HG03095 (cell line): ENCODE data around the gene SLC2A6.

Experiments
- ATAC-seq: cut with Tn5 transposase; IDR thresholded peaks from one replicate; pipeline ENCODE4 v1.9.1; 2021; ENCODE audit warnings: moderate library complexity; ENCODE audit not compliant: unreplicated experiment

Gene SLC2A6

DNA sequence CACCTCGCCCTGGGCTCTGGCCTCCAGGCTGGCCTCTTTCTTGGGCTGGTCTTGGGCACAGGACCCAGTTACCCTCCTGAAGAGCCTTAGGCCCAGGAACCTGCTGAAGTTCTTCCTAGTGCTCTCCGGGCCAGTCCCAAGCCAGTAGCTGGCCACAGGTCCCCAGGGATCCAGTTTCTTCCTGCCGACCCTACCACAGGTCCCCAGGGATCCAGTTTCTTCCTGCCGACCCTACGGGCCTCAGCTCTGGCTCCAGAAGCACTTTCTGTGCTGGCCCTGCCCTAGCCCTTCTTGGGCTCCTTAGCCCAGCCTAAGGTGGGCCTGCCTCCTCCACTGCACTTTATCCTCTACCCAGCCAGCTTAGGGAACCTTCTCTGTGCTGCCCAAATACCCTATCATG lies 37.3 kb downstream of the SLC2A6 start:
- no peak for ATAC-seq

GRCh38 chr9:133440874-133441273 lies 38.0 kb downstream of the SLC2A6 start:
- ATAC-seq: no peak

- ATAC-seq: no peak
Measured at GRCh38 chr9:133439337-133439736, 39.6 kb downstream of the SLC2A6 start.

- ATAC-seq: no peak
Measured at GRCh38 chr9:133437753-133438531, 41.0 kb downstream of the SLC2A6 start.

GRCh38 chr9:133436681-133437080 lies 42.2 kb downstream of the SLC2A6 start:
- no peak for ATAC-seq

DNA sequence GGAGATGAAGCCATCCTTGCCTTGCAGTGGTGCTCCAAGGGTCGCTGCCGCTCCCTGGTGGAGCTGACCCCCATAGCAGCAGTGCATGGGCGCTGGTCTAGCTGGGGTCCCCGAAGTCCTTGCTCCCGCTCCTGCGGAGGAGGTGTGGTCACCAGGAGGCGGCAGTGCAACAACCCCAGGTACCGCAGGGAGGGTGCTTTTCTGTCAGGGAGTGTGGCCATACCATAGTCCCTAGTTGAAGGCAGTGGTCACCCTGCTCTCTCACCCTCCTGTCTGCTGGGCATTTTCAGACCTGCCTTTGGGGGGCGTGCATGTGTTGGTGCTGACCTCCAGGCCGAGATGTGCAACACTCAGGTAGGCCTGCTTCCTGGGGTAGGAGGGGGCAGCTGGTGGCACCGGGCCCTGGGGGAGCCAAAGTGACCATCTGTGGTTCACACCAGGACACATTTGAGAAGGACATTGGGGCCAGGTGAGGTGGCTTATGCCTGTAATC lies 45.5 kb downstream of the SLC2A6 start:
- ATAC-seq: no peak

- ATAC-seq: no peak
Measured at GRCh38 chr9:133430244-133430643, 48.7 kb downstream of the SLC2A6 start.

GRCh38 chr9:133429641-133430161 lies 49.2 kb downstream of the SLC2A6 start:
- no peak for ATAC-seq

DNA sequence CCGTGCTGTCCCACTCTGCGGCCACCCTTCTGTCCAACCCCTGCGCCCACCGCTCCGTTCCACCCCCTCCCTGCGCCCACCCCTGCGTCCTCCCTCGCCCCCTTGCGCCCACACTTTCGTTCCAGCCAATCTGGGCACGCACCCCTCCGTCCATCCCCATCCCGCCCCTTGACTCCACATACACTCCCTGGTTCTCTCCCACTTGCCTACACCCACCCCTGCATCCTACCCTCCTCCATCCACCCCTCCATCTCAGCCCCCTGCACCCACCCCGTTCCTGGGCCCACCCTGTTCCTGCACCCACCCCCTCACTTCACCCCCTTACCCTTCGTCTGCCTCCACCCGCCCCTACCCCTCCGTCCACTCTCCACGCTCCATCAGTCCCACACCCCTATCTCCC lies 49.7 kb downstream of the SLC2A6 start:
- no peak for ATAC-seq

DNA sequence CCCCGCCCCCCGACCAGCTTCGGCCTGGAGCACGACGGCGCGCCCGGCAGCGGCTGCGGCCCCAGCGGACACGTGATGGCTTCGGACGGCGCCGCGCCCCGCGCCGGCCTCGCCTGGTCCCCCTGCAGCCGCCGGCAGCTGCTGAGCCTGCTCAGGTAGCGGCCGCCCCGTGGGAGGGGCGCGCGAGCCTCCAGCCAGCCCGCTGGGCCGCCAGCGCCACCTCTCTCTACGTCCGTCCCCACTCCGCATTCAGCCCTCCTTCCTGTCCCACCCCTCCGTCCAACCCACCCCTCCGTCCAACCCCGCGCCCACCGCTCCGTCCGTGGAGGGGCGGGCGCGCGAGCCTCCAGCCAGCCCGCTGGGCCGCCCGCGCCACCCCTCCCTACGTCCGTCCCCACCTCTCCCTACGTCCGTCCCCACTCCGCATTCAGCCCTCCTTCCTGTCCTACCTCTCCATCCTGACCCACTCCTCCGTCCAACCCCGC lies 50.2 kb downstream of the SLC2A6 start:
- no peak for ATAC-seq

DNA sequence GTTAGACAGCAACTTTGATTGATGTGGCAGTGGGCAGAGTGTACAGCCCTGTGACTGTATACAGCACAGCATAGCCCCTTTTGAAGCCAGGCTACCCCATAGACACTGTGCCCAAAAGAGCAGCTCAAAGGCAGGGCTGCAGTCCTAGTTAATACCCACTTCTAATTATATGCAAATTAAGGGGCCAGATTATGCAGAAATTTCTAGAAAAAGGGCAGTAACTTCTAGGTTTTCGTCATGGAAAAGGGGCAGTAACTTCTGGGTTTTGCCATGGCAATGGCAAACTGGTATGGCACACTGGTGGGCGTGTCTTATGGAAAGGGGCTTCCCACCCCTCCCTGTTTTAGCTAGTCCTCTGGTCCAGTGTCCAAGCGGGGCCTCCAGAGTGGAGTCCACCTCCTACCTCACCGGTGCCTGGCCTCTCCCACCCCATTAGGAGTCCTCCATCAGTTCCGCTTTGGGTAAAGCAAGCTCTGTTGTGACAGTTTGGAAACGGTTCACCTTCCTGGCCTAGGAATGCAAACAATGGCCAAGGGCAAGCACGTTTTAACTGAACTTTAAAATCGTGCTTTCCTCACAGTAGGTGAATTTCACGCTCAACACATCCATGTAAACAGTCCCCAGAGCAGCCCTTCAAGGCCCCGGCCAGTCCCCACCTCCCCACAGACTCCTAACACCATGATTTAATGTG lies 51.1 kb downstream of the SLC2A6 start:
- no peak for ATAC-seq

- ATAC-seq: no peak
Measured at GRCh38 chr9:133426011-133426410, 52.9 kb downstream of the SLC2A6 start.

DNA sequence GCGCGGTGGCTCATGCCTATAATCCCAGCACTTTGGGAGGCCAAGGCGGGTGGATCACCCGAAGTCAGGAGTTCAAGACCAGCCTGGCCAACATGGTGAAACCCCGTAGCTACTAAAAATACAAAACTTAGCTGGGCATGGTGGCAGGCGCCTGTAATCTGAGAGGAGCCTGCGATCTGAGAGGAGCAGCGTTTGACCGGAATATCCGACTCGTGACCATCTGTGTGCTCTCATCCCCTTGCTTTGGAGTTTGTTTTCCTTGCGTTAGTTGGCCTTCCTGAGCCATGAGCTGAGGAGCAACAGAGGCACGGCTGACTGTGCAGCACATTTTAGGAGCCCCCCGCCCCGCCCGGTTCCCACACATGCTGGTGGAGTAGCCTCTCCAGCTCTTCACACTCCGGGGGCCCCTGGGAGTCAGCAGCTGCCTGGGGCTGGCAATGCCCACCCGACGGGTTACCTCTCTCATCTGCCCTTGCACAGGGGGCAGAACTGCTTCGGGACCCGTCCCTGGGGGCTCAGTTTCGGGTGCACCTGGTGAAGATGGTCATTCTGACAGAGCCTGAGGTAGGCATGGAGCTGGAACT lies 53.8 kb downstream of the SLC2A6 start:
- ATAC-seq: no peak

DNA sequence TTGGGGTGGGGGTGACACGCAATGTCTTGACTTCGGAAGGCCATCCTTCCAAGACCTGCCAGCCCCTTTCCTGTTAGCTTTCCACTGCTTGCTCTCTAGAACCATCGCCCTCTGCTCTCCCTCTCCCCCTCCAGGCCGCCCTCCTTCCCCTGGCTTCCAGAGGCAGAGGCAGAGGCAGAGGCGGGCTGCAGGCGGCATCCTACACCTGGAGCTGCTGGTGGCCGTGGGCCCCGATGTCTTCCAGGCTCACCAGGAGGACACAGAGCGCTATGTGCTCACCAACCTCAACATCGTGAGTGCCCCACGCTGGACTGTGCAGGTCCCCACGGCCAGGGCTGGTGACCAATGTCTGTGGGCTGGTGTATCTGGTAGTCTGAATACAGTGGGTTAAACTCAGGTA lies 54.7 kb downstream of the SLC2A6 start:
- no peak for ATAC-seq

DNA sequence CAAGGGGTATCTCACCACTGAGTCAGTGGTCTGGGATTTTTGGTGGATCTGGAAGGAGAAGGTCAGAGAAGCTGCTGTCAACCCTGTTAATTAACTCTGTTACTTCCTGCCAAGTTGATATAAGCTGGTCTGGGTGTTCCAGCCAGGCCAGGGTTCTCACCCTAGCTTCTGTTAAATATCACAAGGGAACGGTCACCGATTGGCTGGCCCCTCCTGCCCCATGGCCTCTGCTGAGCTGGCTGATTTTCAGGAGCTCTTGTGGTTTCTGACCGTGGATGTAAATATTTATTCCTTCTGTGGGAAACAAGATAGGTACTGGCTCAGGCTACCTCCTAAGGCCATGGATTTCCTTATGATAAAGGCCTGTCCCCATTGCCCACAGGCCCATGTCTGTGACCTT lies 55.7 kb downstream of the SLC2A6 start:
- ATAC-seq: no peak

DNA sequence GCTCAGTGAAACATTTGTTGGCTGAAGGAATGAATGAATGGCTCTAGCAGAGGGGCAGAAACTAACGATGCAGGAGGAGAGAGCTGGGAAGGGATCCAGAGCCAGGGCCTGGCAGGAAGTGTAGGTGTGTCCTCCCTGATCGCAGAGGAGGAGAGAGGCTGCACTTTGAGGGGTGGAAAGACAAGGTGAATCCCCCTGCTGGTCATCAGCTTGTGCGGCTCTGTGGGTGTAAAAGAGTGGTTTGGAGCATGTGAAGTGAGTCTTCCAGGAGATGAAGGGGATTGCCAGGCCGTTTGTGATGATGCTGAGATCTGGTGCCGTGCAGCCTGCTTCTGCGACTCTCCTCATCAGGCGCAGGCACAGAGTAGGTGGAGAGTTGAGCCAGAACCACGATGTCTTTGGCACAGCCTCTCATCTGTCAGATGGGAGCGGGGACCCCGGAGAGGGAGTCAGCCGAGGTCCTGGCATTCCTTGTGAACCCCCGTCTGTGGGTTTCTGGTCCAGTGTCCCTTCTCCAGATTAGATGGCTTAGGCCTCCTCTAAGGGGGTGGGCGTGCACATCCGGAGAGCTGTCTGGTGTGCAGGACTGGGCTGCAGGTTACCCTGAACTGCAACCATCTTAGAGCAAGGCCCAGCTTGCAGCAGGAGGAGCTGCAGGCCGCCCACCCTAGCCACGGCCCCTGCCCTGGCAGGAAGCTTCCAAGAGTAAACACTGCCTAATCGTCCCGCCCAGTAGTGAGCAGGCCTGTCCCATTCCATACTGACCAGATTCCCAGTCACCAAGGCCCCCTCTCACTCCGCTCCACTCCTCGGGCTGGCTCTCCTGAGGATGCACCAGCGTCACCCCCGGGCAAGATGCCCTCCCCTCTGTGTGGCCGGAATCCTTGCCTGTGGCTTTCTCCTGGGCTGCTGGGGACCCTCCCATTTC lies 57.0 kb downstream of the SLC2A6 start, which contains the start of gene ADAMTS13:
Gene ADAMTS13 (plus strand): TSS at position 753 of the 928 bp plus-strand sequence. CDS start 77 bp downstream, at position 830.
- no peak for ATAC-seq
